ENCODE measurements around the gene SEC16A.
A peak's percentile ranks its signal among the peaks of the same experiment; 100 is the strongest.

SEC16A gene

GRCh38 chr9:136525841-136526499 lies 43.1 kb upstream of the SEC16A start:
- H3K4ac ChIP-seq (ENCODE audit: low read length) = peak overlapping the region; percentile 89
- H3K23ac ChIP-seq (ENCODE audit: low read depth, low read length, poor library complexity) = peak overlapping the region; percentile 73
- no peak overlapping the region for H4K91ac ChIP-seq (ENCODE audit: low read depth, low read length, poor library complexity)
- peak overlapping the region; percentile 99 for H2AK5ac ChIP-seq (ENCODE audit: low read depth, low read length)
- H3K4me1 ChIP-seq (ENCODE audit: control insufficient read depth in 2 of 2, insufficient read depth in 1 of 2, low read depth in 1 of 2, low read length in 2 of 2) = peaks cover 0 to 46% of the 10 kb centered on the region in 2 donors
- peaks cover 0 to 2% of the 10 kb centered on the region in 2 donors for H3K9me3 ChIP-seq (replicated peaks in 1 of 2; ENCODE audit: control insufficient read depth in 2 of 2, insufficient read depth in 1 of 2, low read depth in 1 of 2, low read length in 2 of 2)
- no peak for DNase-seq (ENCODE audit: low spot score)
- no peak overlapping the region for H3K4me2 ChIP-seq (ENCODE audit: insufficient read depth, low read length, poor library complexity, severe bottlenecking)
- peak overlapping the region; percentile 65 for H4K8ac ChIP-seq (ENCODE audit: low read depth, low read length)
- no CpG with 5 or more reads among the region's 30 CpGs for WGBS, 2 donors (ENCODE audit: extremely low coverage in 2 of 2, insufficient read length in 2 of 2, insufficient replicate concordance in 1 of 2)
- peaks cover 25 to 48% of the 10 kb centered on the region in 2 donors for H3K36me3 ChIP-seq (replicated peaks in 1 of 2; ENCODE audit: control insufficient read depth in 2 of 2, insufficient read depth in 2 of 2, low read length in 2 of 2)
- no peak overlapping the region for H2AFZ ChIP-seq (ENCODE audit: low read length)
- H3K18ac ChIP-seq (ENCODE audit: low read length) = peak overlapping the region; percentile 96
- peak overlapping the region; percentile 58 for H2BK15ac ChIP-seq (ENCODE audit: low read length)
- H2BK120ac ChIP-seq (ENCODE audit: low read depth, low read length) = peak overlapping the region; percentile 87
- H2BK12ac ChIP-seq (ENCODE audit: low read length) = no peak overlapping the region
- peak overlapping the region; percentile 21 for H3K14ac ChIP-seq (ENCODE audit: low read length)
- H3K27ac ChIP-seq (replicated peaks; ENCODE audit: low read length) = peak overlapping the region; percentile 83
- peak overlapping the region; percentile 12 for H3K9ac ChIP-seq (ENCODE audit: low read depth, low read length, poor library complexity)
- peaks cover 60% of the 10 kb centered on the region for H3K79me1 ChIP-seq (ENCODE audit: low read depth, low read length)
- H3K4me3 ChIP-seq (ENCODE audit: low read length in 2 of 2) = no peak overlapping the region
- peak overlapping the region; percentile 95 for H2BK5ac ChIP-seq (ENCODE audit: low read length)
- no peaks in the 10 kb centered on the region for H3K27me3 ChIP-seq (ENCODE audit: control insufficient read depth in 3 of 3, insufficient read depth in 3 of 3, low read depth in 1 of 3, low read length in 3 of 3)

DNA sequence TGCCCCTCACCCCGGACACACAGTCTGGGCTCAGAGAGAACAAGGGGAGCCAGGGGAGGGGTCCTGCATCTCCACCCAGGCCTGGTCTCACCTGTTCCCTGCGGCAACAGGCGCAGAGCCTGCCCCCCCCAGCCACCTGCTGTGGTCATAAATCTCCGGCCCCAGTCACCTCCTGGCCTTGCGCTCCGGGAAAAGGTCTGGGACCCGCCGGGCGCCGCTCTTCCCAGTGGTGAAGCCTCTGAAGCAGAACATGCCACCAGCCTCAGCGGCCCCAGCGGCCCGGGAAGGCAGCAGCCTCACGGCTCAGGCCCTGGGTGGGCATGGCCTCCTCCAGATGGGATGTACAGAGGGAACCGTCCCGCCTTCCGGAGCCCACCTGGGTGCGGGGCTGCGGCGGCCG lies 42.4 kb upstream of the SEC16A start:
- H3K9me3 ChIP-seq (replicated peaks in 1 of 2; ENCODE audit: control insufficient read depth in 2 of 2, insufficient read depth in 1 of 2, low read depth in 1 of 2, low read length in 2 of 2) = peaks cover 0 to 2% of the 10 kb centered on the region in 2 donors
- H4K8ac ChIP-seq (ENCODE audit: low read depth, low read length) = no peak overlapping the region
- H4K91ac ChIP-seq (ENCODE audit: low read depth, low read length, poor library complexity) = no peak overlapping the region
- no CpG with 5 or more reads among the region's 21 CpGs for whole genome bisulfite sequencing, 2 donors (ENCODE audit: extremely low coverage in 2 of 2, insufficient read length in 2 of 2, insufficient replicate concordance in 1 of 2)
- peak overlapping the region; percentile 83 for H2BK5ac ChIP-seq (ENCODE audit: low read length)
- no peak overlapping the region for H3K4me2 ChIP-seq (ENCODE audit: insufficient read depth, low read length, poor library complexity, severe bottlenecking)
- H2BK120ac ChIP-seq (ENCODE audit: low read depth, low read length) = peak overlapping the region; percentile 2
- H2AFZ ChIP-seq (ENCODE audit: low read length) = no peak overlapping the region
- H3K27ac ChIP-seq (replicated peaks; ENCODE audit: low read length) = no peak overlapping the region
- no peak overlapping the region for H2BK12ac ChIP-seq (ENCODE audit: low read length)
- H3K18ac ChIP-seq (ENCODE audit: low read length) = peak overlapping the region; percentile 77
- DNase-seq (ENCODE audit: low spot score) = no peak
- no peak overlapping the region for H3K14ac ChIP-seq (ENCODE audit: low read length)
- H3K23ac ChIP-seq (ENCODE audit: low read depth, low read length, poor library complexity) = no peak overlapping the region
- no peak overlapping the region for H3K4ac ChIP-seq (ENCODE audit: low read length)
- H3K27me3 ChIP-seq (ENCODE audit: control insufficient read depth in 3 of 3, insufficient read depth in 3 of 3, low read depth in 1 of 3, low read length in 3 of 3) = no peaks in the 10 kb centered on the region
- peaks cover 0 to 38% of the 10 kb centered on the region in 2 donors for H3K4me1 ChIP-seq (ENCODE audit: control insufficient read depth in 2 of 2, insufficient read depth in 1 of 2, low read depth in 1 of 2, low read length in 2 of 2)
- no peak overlapping the region for H3K4me3 ChIP-seq (ENCODE audit: low read length in 2 of 2)
- peak overlapping the region; percentile 86 for H2AK5ac ChIP-seq (ENCODE audit: low read depth, low read length)
- peaks cover 63% of the 10 kb centered on the region for H3K79me1 ChIP-seq (ENCODE audit: low read depth, low read length)
- H3K9ac ChIP-seq (ENCODE audit: low read depth, low read length, poor library complexity) = no peak overlapping the region
- H2BK15ac ChIP-seq (ENCODE audit: low read length) = no peak overlapping the region
- H3K36me3 ChIP-seq (replicated peaks in 1 of 2; ENCODE audit: control insufficient read depth in 2 of 2, insufficient read depth in 2 of 2, low read length in 2 of 2) = peaks cover 22 to 47% of the 10 kb centered on the region in 2 donors

DNA sequence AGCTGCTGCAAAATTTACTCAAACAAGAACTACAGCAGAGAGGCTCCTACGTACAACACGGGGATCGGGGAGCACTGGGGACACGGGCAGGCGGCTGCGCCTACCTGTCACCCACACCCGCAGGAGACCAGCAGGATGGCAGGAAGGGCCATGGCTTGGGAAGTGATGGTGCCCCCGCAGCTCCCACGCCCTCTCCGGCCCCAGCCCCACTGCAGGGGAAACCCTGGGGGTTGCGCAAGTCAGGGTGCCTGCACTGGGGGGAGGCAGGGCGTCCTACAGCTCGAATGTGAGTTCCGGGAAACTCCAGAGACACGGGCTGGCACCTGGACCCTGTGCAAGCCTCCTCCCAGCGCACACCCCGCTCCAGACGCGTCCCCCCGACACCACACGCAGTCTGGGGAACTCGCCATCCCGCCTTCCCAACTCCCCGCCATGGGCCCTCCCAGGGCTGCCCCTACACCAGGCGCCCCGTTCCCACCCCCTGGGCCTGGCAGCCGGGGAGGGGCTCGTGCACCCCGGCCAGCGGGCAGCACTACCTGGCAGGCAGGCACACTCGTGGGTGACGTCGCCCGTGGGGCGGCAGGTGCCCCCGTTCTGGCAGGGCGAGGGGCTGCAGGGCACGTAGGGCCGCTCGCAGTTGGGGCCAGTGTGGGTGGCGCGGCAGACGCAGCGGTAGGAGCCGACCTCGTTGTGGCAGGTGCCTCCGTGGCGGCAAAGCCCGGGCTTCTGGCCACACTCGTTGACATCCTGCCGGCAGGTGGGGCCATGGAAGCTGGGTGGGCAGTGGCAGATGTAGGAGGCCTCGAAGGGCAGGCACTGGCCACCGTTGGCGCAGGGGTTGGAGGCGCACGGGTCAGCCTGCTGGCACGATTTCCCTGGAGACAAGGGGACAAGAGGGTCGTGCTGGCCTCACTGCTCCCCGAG lies 39.7 kb upstream of the SEC16A start:
- Histone ChIP-seq H2BK120ac (ENCODE audit: low read depth, low read length) (no peak overlapping the region), H2BK5ac (ENCODE audit: low read length) (peak overlapping the region; percentile 82), H3K23ac (ENCODE audit: low read depth, low read length, poor library complexity) (peak overlapping the region; percentile 55), H3K4me3 (ENCODE audit: low read length in 2 of 2) (no peak overlapping the region), H2AK5ac (ENCODE audit: low read depth, low read length) (no peak overlapping the region), H4K8ac (ENCODE audit: low read depth, low read length) (peak overlapping the region; percentile 43), H4K91ac (ENCODE audit: low read depth, low read length, poor library complexity) (peak overlapping the region; percentile 53), H3K27me3 (ENCODE audit: control insufficient read depth in 3 of 3, insufficient read depth in 3 of 3, low read depth in 1 of 3, low read length in 3 of 3) (no peaks in the 10 kb centered on the region), H3K79me1 (ENCODE audit: low read depth, low read length) (peaks cover 65% of the 10 kb centered on the region), H2BK15ac (ENCODE audit: low read length) (no peak overlapping the region), H3K4me2 (ENCODE audit: insufficient read depth, low read length, poor library complexity, severe bottlenecking) (no peak overlapping the region), H3K9me3 (replicated peaks in 1 of 2; ENCODE audit: control insufficient read depth in 2 of 2, insufficient read depth in 1 of 2, low read depth in 1 of 2, low read length in 2 of 2) (no peaks in the 10 kb centered on the region), H3K18ac (ENCODE audit: low read length) (peak overlapping the region; percentile 71), H2BK12ac (ENCODE audit: low read length) (no peak overlapping the region), H3K9ac (ENCODE audit: low read depth, low read length, poor library complexity) (no peak overlapping the region), H2AFZ (ENCODE audit: low read length) (no peak overlapping the region), H3K4ac (ENCODE audit: low read length) (no peak overlapping the region), H3K36me3 (replicated peaks in 1 of 2; ENCODE audit: control insufficient read depth in 2 of 2, insufficient read depth in 2 of 2, low read length in 2 of 2) (peaks cover 46 to 72% of the 10 kb centered on the region in 2 donors), H3K4me1 (ENCODE audit: control insufficient read depth in 2 of 2, insufficient read depth in 1 of 2, low read depth in 1 of 2, low read length in 2 of 2) (peaks cover 0 to 19% of the 10 kb centered on the region in 2 donors), H3K14ac (ENCODE audit: low read length) (peak overlapping the region; percentile 56), H3K27ac (replicated peaks; ENCODE audit: low read length) (no peak overlapping the region)
- no peak for DNase-seq (ENCODE audit: low spot score)
- no CpG with 5 or more reads among the region's 59 CpGs for WGBS, 2 donors (ENCODE audit: extremely low coverage in 2 of 2, insufficient read length in 2 of 2, insufficient replicate concordance in 1 of 2)

GRCh38 chr9:136521537-136521936 lies 38.7 kb upstream of the SEC16A start:
- H3K9ac ChIP-seq (ENCODE audit: low read depth, low read length, poor library complexity) = no peak overlapping the region
- no CpG with 5 or more reads among the region's 10 CpGs for WGBS, 2 donors (ENCODE audit: extremely low coverage in 2 of 2, insufficient read length in 2 of 2, insufficient replicate concordance in 1 of 2)
- H3K14ac ChIP-seq (ENCODE audit: low read length) = no peak overlapping the region
- H3K4ac ChIP-seq (ENCODE audit: low read length) = no peak overlapping the region
- no peak overlapping the region for H3K4me2 ChIP-seq (ENCODE audit: insufficient read depth, low read length, poor library complexity, severe bottlenecking)
- no peak for DNase-seq (ENCODE audit: low spot score)
- peaks cover 0 to 10% of the 10 kb centered on the region in 2 donors for H3K4me1 ChIP-seq (ENCODE audit: control insufficient read depth in 2 of 2, insufficient read depth in 1 of 2, low read depth in 1 of 2, low read length in 2 of 2)
- no peak overlapping the region for H2AFZ ChIP-seq (ENCODE audit: low read length)
- no peak overlapping the region for H2BK120ac ChIP-seq (ENCODE audit: low read depth, low read length)
- no peak overlapping the region for H4K8ac ChIP-seq (ENCODE audit: low read depth, low read length)
- no peak overlapping the region for H2BK15ac ChIP-seq (ENCODE audit: low read length)
- peak overlapping the region; percentile 29 for H3K23ac ChIP-seq (ENCODE audit: low read depth, low read length, poor library complexity)
- H2BK5ac ChIP-seq (ENCODE audit: low read length) = no peak overlapping the region
- no peak overlapping the region for H3K27ac ChIP-seq (replicated peaks; ENCODE audit: low read length)
- no peak overlapping the region for H4K91ac ChIP-seq (ENCODE audit: low read depth, low read length, poor library complexity)
- H3K79me1 ChIP-seq (ENCODE audit: low read depth, low read length) = peaks cover 58% of the 10 kb centered on the region
- H3K4me3 ChIP-seq (ENCODE audit: low read length in 2 of 2) = peak overlapping the region in 1 of 2 donors; percentile 59
- H3K9me3 ChIP-seq (replicated peaks in 1 of 2; ENCODE audit: control insufficient read depth in 2 of 2, insufficient read depth in 1 of 2, low read depth in 1 of 2, low read length in 2 of 2) = no peaks in the 10 kb centered on the region
- no peak overlapping the region for H2AK5ac ChIP-seq (ENCODE audit: low read depth, low read length)
- peak overlapping the region; percentile 7 for H3K18ac ChIP-seq (ENCODE audit: low read length)
- H3K27me3 ChIP-seq (ENCODE audit: control insufficient read depth in 3 of 3, insufficient read depth in 3 of 3, low read depth in 1 of 3, low read length in 3 of 3) = no peaks in the 10 kb centered on the region
- H2BK12ac ChIP-seq (ENCODE audit: low read length) = no peak overlapping the region
- peaks cover 54 to 80% of the 10 kb centered on the region in 2 donors for H3K36me3 ChIP-seq (replicated peaks in 1 of 2; ENCODE audit: control insufficient read depth in 2 of 2, insufficient read depth in 2 of 2, low read length in 2 of 2)
